Neural cell (in vitro differentiated cells): ENCODE data around the gene GDNF. TPM values are rescaled to one million over a fixed set of nuclear protein-coding genes. Genes with fewer than 3 reads are reported as not detected.

Experiments used
- H2AFZ ChIP-seq: fragments of 200-600, 300-800 bp; sonication (generic), shearing (Covaris generic); 2 replicates; pipeline ENCODE4 v1.6.0; 2014; ENCODE audit warnings: low read depth, mild to moderate bottlenecking, antibody characterized with exemption, low read length, moderate library complexity
- H3F3A ChIP-seq: fragments of 200-600 bp; shearing (Covaris generic); 2 replicates; pipeline ENCODE4 v1.6.1; 2016; ENCODE audit warnings: mild to moderate bottlenecking, moderate library complexity, mixed read lengths, antibody characterized with exemption, low read length; ENCODE audit not compliant: insufficient read depth, poor library complexity, severe bottlenecking
- H3K27ac ChIP-seq: fragments of 200-600, 300-800 bp; sonication (generic), shearing (Covaris generic); 2 replicates; pipeline ENCODE4 v1.5.1; 2014; ENCODE audit warnings: mild to moderate bottlenecking, low read length, moderate library complexity
- H3K27me3 ChIP-seq: fragments of 300-800, 200-600 bp; sonication (generic), shearing (Covaris generic); 2 replicates; pipeline ENCODE4 v1.6.0; 2014; ENCODE audit warnings: mild to moderate bottlenecking, low read depth, low read length, moderate library complexity; ENCODE audit not compliant: insufficient read depth
- H3K36me3 ChIP-seq: fragments of 300-800, 200-600 bp; sonication (generic), shearing (Covaris generic); 2 replicates; pipeline ENCODE4 v1.5.1; 2014; ENCODE audit warnings: mild to moderate bottlenecking, antibody characterized with exemption, low read length, moderate library complexity; ENCODE audit not compliant: insufficient read depth
- H3K4me2 ChIP-seq: fragments of 300-800, 200-600 bp; sonication (generic), shearing (Covaris generic); 2 replicates; pipeline ENCODE4 v1.6.0; 2014; ENCODE audit warnings: mild to moderate bottlenecking, low read length
- H3K4me3 ChIP-seq: fragments of 300-800, 200-600 bp; sonication (generic), shearing (Covaris generic); 2 replicates; pipeline ENCODE4 v1.5.1; 2014; ENCODE audit warnings: mild to moderate bottlenecking, low read length, moderate library complexity
- H3K79me2 ChIP-seq: fragments of 200-600 bp; shearing (Covaris generic); replicated peaks from 2 replicates; pipeline ENCODE4 v1.6.0; 2014; ENCODE audit warnings: mild to moderate bottlenecking, low read length, moderate library complexity; ENCODE audit not compliant: insufficient read depth
- H3K9ac ChIP-seq: fragments of 300-800, 200-600 bp; sonication (generic), shearing (Covaris generic); 2 replicates; pipeline ENCODE4 v1.6.1; 2016; ENCODE audit warnings: mild to moderate bottlenecking, low read length, mixed read lengths
- H3K9me2 ChIP-seq: fragments of 200-600 bp; shearing (Covaris generic); 2 replicates; pipeline ENCODE4 v1.6.1; 2016; ENCODE audit warnings: mild to moderate bottlenecking, low read length, mixed read lengths; ENCODE audit not compliant: insufficient read depth
- H3K9me3 ChIP-seq: fragments of 200-600, 300-800 bp; sonication (generic), shearing (Covaris generic); 2 replicates; pipeline ENCODE4 v1.6.1; 2016; ENCODE audit warnings: mild to moderate bottlenecking, mixed run types, low read length, moderate library complexity, mixed read lengths
- H4K20me1 ChIP-seq: fragments of 200-600 bp; shearing (Covaris generic); 2 replicates; pipeline ENCODE4 v1.6.1; 2016; ENCODE audit warnings: mild to moderate bottlenecking, mixed run types; ENCODE audit not compliant: insufficient read depth
- CTCF ChIP-seq: fragments of 450-650 bp; IDR thresholded peaks from 2 replicates; pipeline ENCODE4 v1.5.1; 2014; ENCODE audit warnings: antibody characterized with exemption, mild to moderate bottlenecking, moderate library complexity; ENCODE audit not compliant: poor library complexity, severe bottlenecking
- EP300 ChIP-seq: fragments of 450-650 bp; conservative IDR thresholded peaks from 2 replicates; pipeline ENCODE4 v1.6.1; 2014; ENCODE audit warnings: antibody characterized with exemption, mild to moderate bottlenecking, moderate library complexity; ENCODE audit not compliant: poor library complexity, severe bottlenecking
- EZH2 ChIP-seq: fragments of 200-600, 300-800 bp; shearing (Covaris generic), sonication (generic); IDR thresholded peaks from 2 replicates; pipeline ENCODE4 v1.6.1; 2014; ENCODE audit warnings: antibody characterized with exemption, low read length, borderline replicate concordance, mild to moderate bottlenecking; ENCODE audit not compliant: insufficient read depth, poor library complexity, severe bottlenecking
- MXI1 ChIP-seq: fragments of 450-650 bp; conservative IDR thresholded peaks from 2 replicates; pipeline ENCODE4 v1.6.1; 2014; ENCODE audit warnings: antibody characterized with exemption, mild to moderate bottlenecking; ENCODE audit not compliant: poor library complexity, severe bottlenecking
- POLR2AphosphoS5 ChIP-seq: IDR thresholded peaks from 2 replicates; pipeline ENCODE4 v1.6.1; 2012
- REST ChIP-seq: IDR thresholded peaks from 2 replicates; pipeline ENCODE4 v1.6.1; 2012; ENCODE audit warnings: borderline replicate concordance
- SMC3 ChIP-seq: fragments of 450-650 bp; conservative IDR thresholded peaks from 2 replicates; pipeline ENCODE4 v1.6.1; 2014; ENCODE audit warnings: antibody characterized with exemption, mild to moderate bottlenecking, moderate library complexity; ENCODE audit not compliant: poor library complexity
- TAF1 ChIP-seq: IDR thresholded peaks from 2 replicates; pipeline ENCODE4 v1.6.1; 2012; ENCODE audit warnings: low read depth
- polyA minus RNA-seq: library from RNA; depleted of rRNA, polyadenylated mRNA; stranded (reverse); fragments of >200 nt; gene quantifications from 2 replicates; pipeline ENCODE4 v1.2.3, GENCODE V29; 2014
- polyA plus RNA-seq: library from polyadenylated mRNA; depleted of rRNA; stranded (reverse); fragments of >200 nt; gene quantifications from 2 replicates; pipeline ENCODE4 v1.2.3, GENCODE V29; 2014

Gene GDNF
- not detected in 2 replicates for polyA plus RNA-seq
- polyA minus RNA-seq = 0.24 TPM in 1 of 2 replicates, not detected in the other

GRCh38 chr5:37839407-37840052 lies at the start of gene GDNF:
Gene GDNF, minus strand, starts transcription at chr5:37840041. Its CDS starts 5,245 bp downstream, at chr5:37834796.
- peak within 1 kb of the TSS; percentile 85 for H3K4me3 ChIP-seq
- H3K27ac ChIP-seq = no peak within 1 kb of the TSS
- TF ChIP-seq MXI1 (peak; percentile 32), EZH2 (peak; percentile 78), CTCF (no peak)
- H4K20me1 ChIP-seq = no peaks in the 10 kb centered on the region
- peak within 1 kb of the TSS; percentile 56 for H3K9ac ChIP-seq
- no peaks in the 10 kb centered on the region for H3K79me2 ChIP-seq
- no peaks in the 10 kb centered on the region for H3F3A ChIP-seq
- no peaks in the 10 kb centered on the region for H3K36me3 ChIP-seq
- H2AFZ ChIP-seq = peak within 1 kb of the TSS; percentile 40
- H3K9me3 ChIP-seq = no peaks in the 10 kb centered on the region
- peak within 1 kb of the TSS; percentile 32 for H3K4me2 ChIP-seq
- no peaks in the 10 kb centered on the region for H3K9me2 ChIP-seq
- peaks cover 76% of the 10 kb centered on the region for H3K27me3 ChIP-seq

GRCh38 chr5:37888476-37888875 lies 48.6 kb upstream of the GDNF start:
- TF ChIP-seq REST = no peak
- TF ChIP-seq POLR2AphosphoS5 = no peak
- no peak for TF ChIP-seq EZH2
- no peak for TF ChIP-seq SMC3
- H3K9ac ChIP-seq = no peak overlapping the region
- H2AFZ ChIP-seq = no peak overlapping the region
- H3K36me3 ChIP-seq = no peaks in the 10 kb centered on the region
- no peaks in the 10 kb centered on the region for H3K9me3 ChIP-seq
- H3K27ac ChIP-seq = no peak overlapping the region
- no peaks in the 10 kb centered on the region for H3K9me2 ChIP-seq
- no peaks in the 10 kb centered on the region for H3K79me2 ChIP-seq
- H3K4me3 ChIP-seq = no peak overlapping the region
- no peaks in the 10 kb centered on the region for H3K27me3 ChIP-seq
- H4K20me1 ChIP-seq = no peaks in the 10 kb centered on the region
- H3F3A ChIP-seq = no peaks in the 10 kb centered on the region
- no peak overlapping the region for H3K4me2 ChIP-seq

- TF ChIP-seq EZH2 (no peak), SMC3 (no peak), MXI1 (no peak), EP300 (no peak), CTCF (no peak), TAF1 (no peak), REST (no peak)
- no peak overlapping the region for H3K4me2 ChIP-seq
These were observed 46.5 kb upstream of the GDNF start for GRCh38 chr5:37886242-37886905.

More at GRCh38 chr5:37886242-37886905, 46.5 kb upstream of the GDNF start:
- H3K9ac ChIP-seq = no peak overlapping the region
- no peak overlapping the region for H2AFZ ChIP-seq
- H3K36me3 ChIP-seq = no peaks in the 10 kb centered on the region
- no peaks in the 10 kb centered on the region for H3K27me3 ChIP-seq
- H3K27ac ChIP-seq = no peak overlapping the region
- H3K9me2 ChIP-seq = no peaks in the 10 kb centered on the region
- no peaks in the 10 kb centered on the region for H3K79me2 ChIP-seq
- no peak overlapping the region for H3K4me3 ChIP-seq
- H4K20me1 ChIP-seq = no peaks in the 10 kb centered on the region
- H3F3A ChIP-seq = no peaks in the 10 kb centered on the region
- H3K9me3 ChIP-seq = no peaks in the 10 kb centered on the region
